Breast epithelium (tissue), 3 donors: ENCODE measurements around the gene NCDN.

Experiments used
- POLR2A ChIP-seq: fragments of 450-650 bp; IDR thresholded peaks from one replicate; pipeline ENCODE4 v1.6.1; 2016; ENCODE audit warnings: antibody characterized with exemption, mild to moderate bottlenecking, moderate library complexity
- TF ChIP-seq, protein P1 (sequence below), 3 donors: fragments of 450-650 bp; IDR thresholded peaks; one replicate each; pipeline ENCODE4 v1.5.1; 2016 to 2017; ENCODE audit warnings: antibody characterized with exemption in 3 of 3, mild to moderate bottlenecking in 3 of 3, moderate library complexity in 3 of 3

DNA sequence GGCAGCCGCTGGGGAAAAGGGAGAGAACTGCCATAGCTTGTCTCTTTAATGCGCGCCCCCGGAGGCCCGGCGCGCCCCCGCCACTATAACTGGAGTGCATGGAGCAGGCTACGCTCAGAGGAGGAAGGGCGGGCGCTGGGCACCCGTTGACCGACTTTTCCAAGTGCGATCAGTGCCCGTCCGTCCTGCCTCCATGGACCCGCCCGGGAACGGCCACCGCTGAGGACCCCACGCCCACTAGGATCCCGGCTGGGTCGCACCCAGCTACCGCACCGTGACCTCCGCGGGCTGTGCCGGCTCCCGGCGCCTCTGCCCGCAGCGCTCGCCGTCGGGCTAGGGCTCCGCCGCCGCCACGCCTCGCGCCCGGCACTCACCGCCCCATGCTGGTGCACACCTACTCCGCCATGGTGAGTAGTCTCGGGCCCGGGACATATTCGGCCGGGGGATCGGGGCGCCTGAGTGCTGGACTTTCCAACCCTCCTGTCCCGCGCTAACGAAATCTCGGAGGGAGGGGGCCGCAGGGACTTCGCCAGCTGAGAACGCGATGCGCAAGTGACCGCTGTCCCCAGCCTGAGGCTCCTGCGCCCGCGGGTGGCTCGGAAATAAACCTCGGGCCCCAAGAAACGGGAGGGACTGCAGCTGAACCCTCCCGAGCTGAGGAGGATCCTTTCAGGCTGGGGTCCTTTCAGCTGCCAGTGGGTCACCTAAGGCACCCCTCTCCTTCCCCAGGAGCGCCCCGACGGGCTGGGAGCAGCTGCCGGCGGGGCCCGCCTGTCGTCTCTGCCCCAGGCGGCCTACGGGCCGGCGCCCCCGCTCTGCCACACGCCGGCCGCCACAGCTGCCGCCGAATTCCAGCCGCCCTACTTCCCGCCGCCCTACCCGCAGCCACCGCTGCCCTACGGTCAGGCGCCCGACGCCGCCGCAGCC lies 15.9 kb downstream of the NCDN start, which contains the start of gene TFAP2E:
- TF ChIP-seq, protein P1, sequence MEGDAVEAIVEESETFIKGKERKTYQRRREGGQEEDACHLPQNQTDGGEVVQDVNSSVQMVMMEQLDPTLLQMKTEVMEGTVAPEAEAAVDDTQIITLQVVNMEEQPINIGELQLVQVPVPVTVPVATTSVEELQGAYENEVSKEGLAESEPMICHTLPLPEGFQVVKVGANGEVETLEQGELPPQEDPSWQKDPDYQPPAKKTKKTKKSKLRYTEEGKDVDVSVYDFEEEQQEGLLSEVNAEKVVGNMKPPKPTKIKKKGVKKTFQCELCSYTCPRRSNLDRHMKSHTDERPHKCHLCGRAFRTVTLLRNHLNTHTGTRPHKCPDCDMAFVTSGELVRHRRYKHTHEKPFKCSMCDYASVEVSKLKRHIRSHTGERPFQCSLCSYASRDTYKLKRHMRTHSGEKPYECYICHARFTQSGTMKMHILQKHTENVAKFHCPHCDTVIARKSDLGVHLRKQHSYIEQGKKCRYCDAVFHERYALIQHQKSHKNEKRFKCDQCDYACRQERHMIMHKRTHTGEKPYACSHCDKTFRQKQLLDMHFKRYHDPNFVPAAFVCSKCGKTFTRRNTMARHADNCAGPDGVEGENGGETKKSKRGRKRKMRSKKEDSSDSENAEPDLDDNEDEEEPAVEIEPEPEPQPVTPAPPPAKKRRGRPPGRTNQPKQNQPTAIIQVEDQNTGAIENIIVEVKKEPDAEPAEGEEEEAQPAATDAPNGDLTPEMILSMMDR (IDR thresholded peaks at IDR 0.05): no peak
- TF ChIP-seq POLR2A: no peak
